Testis (tissue), 2 donors: Measurements from ENCODE around the gene MLKL.

Experiments
- POLR2A ChIP-seq: fragments of 450-650 bp; IDR thresholded peaks from one replicate; pipeline ENCODE4 v1.6.1; 2017; ENCODE audit warnings: antibody characterized with exemption, mild to moderate bottlenecking, moderate library complexity
- TF ChIP-seq, protein P1 (sequence below), 3 experiments: fragments of 450-650 bp in 2 of 3; fragments of 200-600 bp in 1 of 3; sonication (generic) in 1 of 3; IDR thresholded peaks; one replicate each; pipeline ENCODE4 v1.5.1; 2016 to 2019; ENCODE audit warnings: antibody characterized with exemption in 3 of 3, mild to moderate bottlenecking in 2 of 3, moderate library complexity in 1 of 3

DNA sequence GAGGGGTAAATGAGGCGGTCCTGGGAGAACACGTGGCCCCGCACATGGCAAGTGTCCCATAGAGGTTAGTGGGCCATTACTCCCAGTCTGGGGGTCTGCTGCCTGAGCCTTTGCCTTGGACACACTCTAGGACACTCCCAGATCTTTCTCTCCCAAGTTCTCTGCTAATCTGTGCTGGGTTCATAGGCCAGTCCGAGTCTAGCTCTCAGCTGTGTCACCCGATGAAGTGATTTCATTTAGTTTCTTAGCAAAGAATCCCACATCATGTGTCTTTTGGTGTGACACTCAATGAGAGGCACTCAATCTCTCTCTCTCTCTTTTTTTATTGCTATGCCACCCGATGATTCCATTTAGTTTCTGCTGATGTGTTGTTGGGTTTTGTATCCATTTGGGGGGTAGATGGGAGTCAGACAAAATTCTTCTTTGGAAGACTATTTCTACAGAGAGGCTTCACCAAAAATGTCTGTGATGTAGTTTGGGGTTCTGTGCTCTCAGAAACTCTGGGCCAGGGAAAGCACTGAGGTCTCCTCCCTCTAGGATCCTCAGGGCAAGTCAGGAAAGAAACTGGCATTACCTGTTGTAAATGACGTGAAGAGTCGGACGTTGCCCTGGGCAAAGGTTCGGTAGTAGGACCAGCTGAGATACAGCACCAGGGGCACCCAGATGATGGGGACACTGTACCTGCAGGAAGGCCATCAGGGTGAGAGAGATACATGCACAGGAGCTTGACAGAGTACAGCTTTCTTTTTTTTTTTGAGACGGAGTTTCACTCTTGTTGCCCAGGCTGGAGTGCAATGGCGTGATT lies 25.2 kb upstream of the MLKL start:
- TF ChIP-seq, protein P1, sequence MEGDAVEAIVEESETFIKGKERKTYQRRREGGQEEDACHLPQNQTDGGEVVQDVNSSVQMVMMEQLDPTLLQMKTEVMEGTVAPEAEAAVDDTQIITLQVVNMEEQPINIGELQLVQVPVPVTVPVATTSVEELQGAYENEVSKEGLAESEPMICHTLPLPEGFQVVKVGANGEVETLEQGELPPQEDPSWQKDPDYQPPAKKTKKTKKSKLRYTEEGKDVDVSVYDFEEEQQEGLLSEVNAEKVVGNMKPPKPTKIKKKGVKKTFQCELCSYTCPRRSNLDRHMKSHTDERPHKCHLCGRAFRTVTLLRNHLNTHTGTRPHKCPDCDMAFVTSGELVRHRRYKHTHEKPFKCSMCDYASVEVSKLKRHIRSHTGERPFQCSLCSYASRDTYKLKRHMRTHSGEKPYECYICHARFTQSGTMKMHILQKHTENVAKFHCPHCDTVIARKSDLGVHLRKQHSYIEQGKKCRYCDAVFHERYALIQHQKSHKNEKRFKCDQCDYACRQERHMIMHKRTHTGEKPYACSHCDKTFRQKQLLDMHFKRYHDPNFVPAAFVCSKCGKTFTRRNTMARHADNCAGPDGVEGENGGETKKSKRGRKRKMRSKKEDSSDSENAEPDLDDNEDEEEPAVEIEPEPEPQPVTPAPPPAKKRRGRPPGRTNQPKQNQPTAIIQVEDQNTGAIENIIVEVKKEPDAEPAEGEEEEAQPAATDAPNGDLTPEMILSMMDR (IDR thresholded peaks at IDR 0.05), result no peak
- no peak for TF ChIP-seq POLR2A
